H1 (cell line): Measurements from ENCODE around the gene SLC35D2. TPM values are rescaled to one million over a fixed set of nuclear protein-coding genes. Genes with fewer than 3 reads are reported as not detected.

Source experiments
- CTCF ChIA-PET: fragments of 300-600 bp; sonication (Branson Sonifier 250); formaldehyde crosslinking; loops from one replicate; lab custom pipeline; 2021; ENCODE audit not compliant: partially characterized antibody; lab: Charles Lee
- POLR2A ChIA-PET: fragments of 300-600 bp; sonication (Branson Sonifier 250); formaldehyde crosslinking; loops from one replicate; lab custom pipeline; 2021; ENCODE audit warnings: inconsistent platforms; ENCODE audit not compliant: partially characterized antibody; lab: Charles Lee
- DNase-seq, 2 experiments: peaks; one replicate each; pipeline versions ENCODE4 v3.0.0 to v3.0.0-alpha.2; 2010 to 2022; ENCODE audit warnings: low spot score in 2 of 2, low read depth in 1 of 2, mixed read lengths in 1 of 2
- FAIRE-seq: peaks from 2 replicates; lab custom pipeline; 2011; peaks lifted over from hg19 to GRCh38; lab: Jason Lieb, UNC
- H2AFZ ChIP-seq: 2 replicates; pipeline ENCODE4 v1.8.1; 2012; ENCODE audit warnings: low read length, inconsistent platforms
- H2AK5ac ChIP-seq: 2 replicates; pipeline ENCODE4 v1.6.1; 2013; ENCODE audit warnings: low read depth, low read length
- H2BK120ac ChIP-seq: replicated peaks from 2 replicates; pipeline ENCODE3; 2013; ENCODE audit warnings: low read depth, low read length, inconsistent platforms
- H2BK12ac ChIP-seq: 2 replicates; pipeline ENCODE4 v1.6.1; 2013; ENCODE audit warnings: low read depth, low read length
- H2BK15ac ChIP-seq: 2 replicates; pipeline ENCODE4 v1.6.1; 2013; ENCODE audit warnings: low read length
- H2BK20ac ChIP-seq: 2 replicates; pipeline ENCODE4 v1.6.1; 2013; ENCODE audit warnings: low read length
- H2BK5ac ChIP-seq: 2 replicates; pipeline ENCODE4 v1.6.1; 2013; ENCODE audit warnings: low read depth, low read length
- H3K14ac ChIP-seq: 2 replicates; pipeline ENCODE4 v1.6.1; 2013; ENCODE audit warnings: inconsistent platforms; ENCODE audit not compliant: insufficient read length
- H3K18ac ChIP-seq: 2 replicates; pipeline ENCODE4 v1.6.1; 2013; ENCODE audit warnings: low read length; ENCODE audit errors: extremely low read depth
- H3K23ac ChIP-seq: 2 replicates; pipeline ENCODE4 v1.6.1; 2013; ENCODE audit warnings: inconsistent platforms; ENCODE audit not compliant: insufficient read length
- H3K23me2 ChIP-seq: 2 replicates; pipeline ENCODE4 v1.6.1; 2013; ENCODE audit warnings: low read depth, low read length
- H3K27ac ChIP-seq: 2 replicates; pipeline ENCODE4 v1.6.1; 2011; ENCODE audit warnings: low read depth, low read length, inconsistent platforms
- H3K27me3 ChIP-seq, 4 experiments: replicated peaks in 1 of 4; 1 replicate in 1 of 4; 2 replicates in 3 of 4; pipeline versions ENCODE4 v1.6.1 to v1.8.1; 2011 to 2013; ENCODE audit warnings: low read length in 3 of 4, mild to moderate bottlenecking in 3 of 4, inconsistent platforms in 2 of 4, mixed read lengths in 2 of 4, moderate library complexity in 1 of 4; ENCODE audit not compliant: control insufficient read depth in 3 of 4, insufficient read depth in 3 of 4; ENCODE audit errors: extremely low read depth in 1 of 4
- H3K36me3 ChIP-seq, 4 experiments: 2 replicates each; pipeline versions ENCODE4 v1.6.1 to v1.8.1; 2011 to 2013; ENCODE audit warnings: mild to moderate bottlenecking in 4 of 4, low read length in 3 of 4, moderate library complexity in 2 of 4, control low read depth in 1 of 4, inconsistent platforms in 1 of 4; ENCODE audit not compliant: insufficient read depth in 4 of 4, control insufficient read depth in 2 of 4
- H3K4ac ChIP-seq: replicated peaks from 2 replicates; pipeline ENCODE3; 2013; ENCODE audit warnings: low read length, low read depth, mixed read lengths, inconsistent platforms; ENCODE audit not compliant: insufficient read length
- H3K4me1 ChIP-seq, 4 experiments: replicated peaks in 1 of 4; 1 replicate in 1 of 4; 2 replicates in 3 of 4; pipeline versions ENCODE4 v1.6.1 to v1.8.1; 2011 to 2013; ENCODE audit warnings: low read length in 3 of 4, inconsistent platforms in 2 of 4, mixed read lengths in 1 of 4; ENCODE audit not compliant: insufficient read depth in 4 of 4, control insufficient read depth in 3 of 4
- H3K4me2 ChIP-seq, 2 experiments: 2 replicates each; pipeline versions ENCODE4 v1.6.1 to v1.8.1; 2011 to 2013; ENCODE audit warnings: low read depth in 2 of 2, low read length in 2 of 2, control low read depth in 1 of 2, inconsistent platforms in 1 of 2, mild to moderate bottlenecking in 1 of 2; ENCODE audit not compliant: insufficient read depth in 1 of 2
- H3K4me3 ChIP-seq, 4 experiments: fragments of 200-600, 300-600 bp in 1 of 4; sonication (generic), shearing (Covaris generic), sonication (Bioruptor Twin) in 1 of 4; 2 replicates each; pipeline versions ENCODE4 v1.5.1 to v1.8.1; 2011 to 2016; ENCODE audit warnings: low read length in 4 of 4, low read depth in 3 of 4, control low read depth in 2 of 4, inconsistent platforms in 2 of 4, mild to moderate bottlenecking in 2 of 4, mixed read lengths in 1 of 4, moderate library complexity in 1 of 4; ENCODE audit not compliant: insufficient read depth in 2 of 4; ENCODE audit errors: extremely low read depth in 1 of 4
- H3K56ac ChIP-seq: replicated peaks from 2 replicates; pipeline ENCODE3; 2013; ENCODE audit warnings: low read depth, mild to moderate bottlenecking, mixed read lengths, low read length, inconsistent platforms; ENCODE audit not compliant: insufficient read length
- H3K79me1 ChIP-seq: 2 replicates; pipeline ENCODE4 v1.6.1; 2013; ENCODE audit warnings: low read depth, low read length, control low read depth
- H3K79me2 ChIP-seq, 2 experiments: 2 replicates each; pipeline versions ENCODE4 v1.6.1 to v1.8.1; 2012 to 2013; ENCODE audit warnings: low read length in 2 of 2, mild to moderate bottlenecking in 2 of 2, inconsistent platforms in 1 of 2; ENCODE audit not compliant: insufficient read depth in 2 of 2, control insufficient read depth in 1 of 2
- H3K9ac ChIP-seq, 4 experiments: replicated peaks in 1 of 4; 1 replicate in 1 of 4; 2 replicates in 3 of 4; pipeline versions ENCODE4 v1.6.1 to v1.8.1; 2011 to 2013; ENCODE audit warnings: low read depth in 3 of 4, low read length in 3 of 4, control low read depth in 2 of 4, mild to moderate bottlenecking in 2 of 4, moderate library complexity in 2 of 4, inconsistent platforms in 1 of 4; ENCODE audit errors: extremely low read depth in 1 of 4
- H3K9me3 ChIP-seq, 2 experiments: 2 replicates each; pipeline versions ENCODE4 v1.6.1 to v1.8.1; 2012 to 2013; ENCODE audit warnings: mild to moderate bottlenecking in 2 of 2, moderate library complexity in 2 of 2, control low read depth in 1 of 2, inconsistent platforms in 1 of 2, low read depth in 1 of 2, low read length in 1 of 2, mixed read lengths in 1 of 2; ENCODE audit not compliant: insufficient read depth in 2 of 2
- H4K20me1 ChIP-seq, 2 experiments: replicated peaks in 1 of 2; 2 replicates each; pipeline versions ENCODE3 to v1.8.1; 2011 to 2013; ENCODE audit warnings: inconsistent platforms in 2 of 2, low read length in 2 of 2, mild to moderate bottlenecking in 1 of 2; ENCODE audit not compliant: insufficient read depth in 2 of 2, control insufficient read depth in 1 of 2
- H4K5ac ChIP-seq: 2 replicates; pipeline ENCODE4 v1.6.1; 2013; ENCODE audit warnings: low read length, low read depth, mixed read lengths, inconsistent platforms; ENCODE audit not compliant: insufficient read length
- H4K8ac ChIP-seq: 2 replicates; pipeline ENCODE4 v1.8.0; 2013; ENCODE audit warnings: mild to moderate bottlenecking, moderate library complexity, low read length, inconsistent platforms; ENCODE audit not compliant: insufficient read depth; ENCODE audit errors: extremely low read depth
- H4K91ac ChIP-seq: replicated peaks from 2 replicates; pipeline ENCODE3; 2013; ENCODE audit warnings: low read length, mixed read lengths, inconsistent platforms; ENCODE audit not compliant: insufficient read length
- BCL11A ChIP-seq, 2 experiments: IDR thresholded peaks; one replicate each; pipeline ENCODE4 v1.6.1; 2011; ENCODE audit warnings: low read depth in 2 of 2, low read length in 2 of 2, mild to moderate bottlenecking in 2 of 2
- CHD2 ChIP-seq: IDR thresholded peaks from 2 replicates; pipeline ENCODE4 v1.6.1; 2012; ENCODE audit warnings: low read length, improper control_type of control experiment
- FOSL1 ChIP-seq: IDR thresholded peaks from 2 replicates; pipeline ENCODE4 v1.6.1; 2011; ENCODE audit warnings: mild to moderate bottlenecking, low read depth, low read length, moderate library complexity; ENCODE audit not compliant: insufficient read depth
- RAD21 ChIP-seq, 2 experiments: IDR thresholded peaks in 1 of 2; conservative IDR thresholded peaks in 1 of 2; 2 replicates each; pipeline ENCODE4 v1.6.1; 2011; ENCODE audit warnings: low read depth in 2 of 2, low read length in 2 of 2, improper control_type of control experiment in 1 of 2, inconsistent platforms in 1 of 2, mild to moderate bottlenecking in 1 of 2, moderate library complexity in 1 of 2
- SP2 ChIP-seq: IDR thresholded peaks from 2 replicates; pipeline ENCODE4 v1.6.1; 2012; ENCODE audit warnings: mild to moderate bottlenecking, low read length, inconsistent platforms
- TBP ChIP-seq: IDR thresholded peaks from 2 replicates; pipeline ENCODE4 v1.6.1; 2011; ENCODE audit warnings: low read depth, low read length, improper control_type of control experiment
- WGBS, 2 experiments: shearing (Covaris generic) in 1 of 2; methylation state at CpG; one replicate each; pipeline versions ENCODE4 v1.1.6 to v1.1.7; 2013 to 2015; ENCODE audit warnings: low lambda C conversion rate in 2 of 2, mixed read lengths in 2 of 2, inconsistent platforms in 1 of 2, low coverage in 1 of 2, missing lambda C conversion rate in 1 of 2; ENCODE audit not compliant: insufficient replicate concordance in 2 of 2, insufficient coverage in 1 of 2, insufficient read length in 1 of 2; ENCODE audit errors: extremely low coverage in 1 of 2, missing lambda C conversion rate in 1 of 2; 5-methylcytosine and 5-hydroxymethylcytosine counted together
- polyA plus RNA-seq, 7 experiments: library from polyadenylated mRNA; depleted of rRNA in 3 of 7; stranded (reverse) in 5 of 7; unstranded in 2 of 7; fragments of >200 nt in 5 of 7; fragments of 200-250 nt in 2 of 7; gene quantifications; 1 replicate in 5 of 7; 2 replicates in 1 of 7; 4 replicates in 1 of 7; pipeline versions ENCODE4 v1.2.1 to v1.2.3, GENCODE V29; 2011 to 2013; ENCODE audit warnings: missing spikeins in 2 of 7, mixed read lengths in 2 of 7
- total RNA-seq: library from RNA; stranded (reverse); fragmentation: NEBNext Ultra II Directional; extraction: Animal tissue kit (Norgen Biotek cat#: 25700); gene quantifications from 2 replicates; pipeline ENCODE4 v1.2.1, GENCODE V29; 2021
- TF ChIP-seq, protein P1 (sequence below), 3 experiments: IDR thresholded peaks; 1 replicate in 2 of 3; 2 replicates in 1 of 3; pipeline versions ENCODE4 v1.5.1 to v1.6.1; 2011; ENCODE audit warnings: low read length in 3 of 3, mild to moderate bottlenecking in 3 of 3, inconsistent platforms in 2 of 3, low read depth in 1 of 3, moderate library complexity in 1 of 3; ENCODE audit not compliant: insufficient read depth in 1 of 3; ENCODE audit errors: control extremely low read depth in 1 of 3

Gene SLC35D2
- total and polyA plus RNA-seq, 2 of the 8 experiments (the other 6 are each of a cell fraction or from before 2014, with no cell fraction given) = 9.6 to 11.5 TPM

DNA sequence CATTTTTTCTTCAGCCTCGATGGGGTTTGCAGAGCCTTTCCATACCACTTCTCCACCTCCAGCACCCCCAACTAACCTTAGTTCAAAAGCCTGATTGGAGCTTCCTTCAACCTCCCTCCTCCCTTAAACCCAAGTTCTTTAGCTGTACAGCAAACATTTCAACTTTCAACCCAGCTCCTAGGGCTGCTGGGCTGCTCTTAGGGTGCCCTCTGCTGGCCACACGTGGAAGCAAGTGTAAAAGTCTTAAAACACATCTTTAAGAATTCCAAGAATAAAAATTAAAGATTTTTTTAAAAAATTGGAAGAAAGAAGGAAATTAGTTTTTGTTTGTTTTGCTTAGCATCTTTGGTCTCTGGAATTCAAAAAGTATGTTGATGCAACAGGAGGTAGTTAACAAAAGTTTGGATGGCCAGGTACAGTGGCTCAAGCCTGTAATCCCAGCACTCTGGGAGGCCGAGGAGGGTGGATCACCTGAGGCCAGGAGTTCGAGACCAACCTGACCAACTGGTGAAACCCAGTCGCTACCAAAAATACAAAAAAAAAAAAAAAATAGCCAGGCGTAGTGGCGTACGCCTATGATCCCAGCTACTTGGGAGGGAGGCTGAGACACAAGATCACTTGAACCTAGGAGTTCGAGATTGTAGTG lies 66.1 kb downstream of the SLC35D2 start:
- Histone ChIP-seq H3K79me2 (no peaks in the 10 kb centered on the region), H3K4ac (no peak overlapping the region), H4K91ac (no peak overlapping the region), H3K4me2 (no peak overlapping the region), H3K14ac (no peak overlapping the region), H2AK5ac (no peak overlapping the region), H3K56ac (no peak overlapping the region)
- POLR2A ChIA-PET = interaction anchor here (0.9 to 1.2 kb wide), 4 partner anchors 85 to 118 kb away, joined by 3 to 4 read pairs (median 3); no protein-coding TSS in a partner anchor
- TF ChIP-seq SP2 (no peak), BCL11A (IDR thresholded peaks at IDR 0.05; ENCODE audit: low read depth in 2 of 2, low read length in 2 of 2) (no peak), RAD21 (IDR thresholded peaks at IDR 0.05 in 1 of 2, conservative IDR thresholded peaks at IDR 0.05 in 1 of 2; ENCODE audit: low read depth in 2 of 2, low read length in 2 of 2) (peak; percentile 93), FOSL1 (no peak), CHD2 (no peak), TBP (no peak)
- TF ChIP-seq, protein P1, sequence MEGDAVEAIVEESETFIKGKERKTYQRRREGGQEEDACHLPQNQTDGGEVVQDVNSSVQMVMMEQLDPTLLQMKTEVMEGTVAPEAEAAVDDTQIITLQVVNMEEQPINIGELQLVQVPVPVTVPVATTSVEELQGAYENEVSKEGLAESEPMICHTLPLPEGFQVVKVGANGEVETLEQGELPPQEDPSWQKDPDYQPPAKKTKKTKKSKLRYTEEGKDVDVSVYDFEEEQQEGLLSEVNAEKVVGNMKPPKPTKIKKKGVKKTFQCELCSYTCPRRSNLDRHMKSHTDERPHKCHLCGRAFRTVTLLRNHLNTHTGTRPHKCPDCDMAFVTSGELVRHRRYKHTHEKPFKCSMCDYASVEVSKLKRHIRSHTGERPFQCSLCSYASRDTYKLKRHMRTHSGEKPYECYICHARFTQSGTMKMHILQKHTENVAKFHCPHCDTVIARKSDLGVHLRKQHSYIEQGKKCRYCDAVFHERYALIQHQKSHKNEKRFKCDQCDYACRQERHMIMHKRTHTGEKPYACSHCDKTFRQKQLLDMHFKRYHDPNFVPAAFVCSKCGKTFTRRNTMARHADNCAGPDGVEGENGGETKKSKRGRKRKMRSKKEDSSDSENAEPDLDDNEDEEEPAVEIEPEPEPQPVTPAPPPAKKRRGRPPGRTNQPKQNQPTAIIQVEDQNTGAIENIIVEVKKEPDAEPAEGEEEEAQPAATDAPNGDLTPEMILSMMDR (IDR thresholded peaks at IDR 0.05; ENCODE audit: control extremely low read depth in 1 of 3, insufficient read depth in 1 of 3, low read depth in 1 of 3, low read length in 3 of 3) = peak; percentile 58 to 90 (median 69)
- TF ChIP-seq, all 59 proteins: peak for 2
- Histone ChIP-seq H3K9me3 (peaks cover 17 to 20% of the 10 kb centered on the region in 2 experiments), H3K23me2 (no peaks in the 10 kb centered on the region), H2BK12ac (no peak overlapping the region), H3K23ac (no peak overlapping the region), H3K27ac (no peak overlapping the region), H3K36me3 (0 out of 8 replicates have a peak, but pooled peaks cover 0 to 5% (median 0%) of the 10 kb centered on the region in 4 experiments), H4K20me1 (no peaks in the 10 kb centered on the region), H2BK5ac (no peak overlapping the region), H4K5ac (no peak overlapping the region), H4K8ac (no peak overlapping the region), H3K27me3 (no peaks in the 10 kb centered on the region), H3K79me1 (no peaks in the 10 kb centered on the region), H3K9ac (no peak overlapping the region), H2BK120ac (no peak overlapping the region), H3K18ac (no peak overlapping the region), H3K4me1 (peaks cover 0 to 10% (median 6%) of the 10 kb centered on the region in 4 experiments; a peak in 4 of 7 replicates), H2BK15ac (no peak overlapping the region), H2BK20ac (no peak overlapping the region), H2AFZ (no peak overlapping the region), H3K4me3 (no peak overlapping the region)
- CTCF ChIA-PET = interaction anchor here (0.5 to 9.7 kb wide), 27 partner anchors 9 to 1150 kb away, joined by 3 to 91 read pairs (median 4); partner anchors contain the start of genes HABP4 and HSD17B3
- 46% methylated on average over 5 of the region's 9 CpGs; no CpG with 5 or more reads in 1 of the 2 experiments for WGBS, 2 experiments
- DNase-seq (peak in 1 of 2 experiments; percentile 66), FAIRE-seq (no peak)
